Neural crest cell (in vitro differentiated cells): Measurements from ENCODE around the gene B3GALT6. TPM values are rescaled to one million over a fixed set of nuclear protein-coding genes. Genes with fewer than 3 reads are reported as not detected.
A peak's percentile ranks its signal among the peaks of the same experiment; 100 is the strongest.

ENCODE experiments used
- DNase-seq: peaks from one replicate; pipeline ENCODE4 v3.0.0; 2021; ENCODE audit warnings: low read depth, mixed read lengths, low spot score
- H3K27ac Mint-ChIP-seq: one replicate; pipeline ENCODE4 v1.8.0; 2021; ENCODE audit warnings: mild to moderate bottlenecking, mixed read lengths; ENCODE audit not compliant: unreplicated experiment
- H3K27me3 Mint-ChIP-seq: 2 replicates; pipeline ENCODE4 v1.8.0; 2021; ENCODE audit warnings: low read depth, mild to moderate bottlenecking, mixed read lengths
- H3K36me3 Mint-ChIP-seq: 2 replicates; pipeline ENCODE4 v1.8.0; 2021; ENCODE audit warnings: low read depth, mild to moderate bottlenecking, mixed read lengths
- H3K4me1 Mint-ChIP-seq: 2 replicates; pipeline ENCODE4 v1.8.0; 2021; ENCODE audit warnings: mixed read lengths
- H3K4me3 Mint-ChIP-seq: one replicate; pipeline ENCODE4 v1.8.0; 2021; ENCODE audit warnings: mild to moderate bottlenecking, mixed read lengths
- H3K9me3 Mint-ChIP-seq: 2 replicates; pipeline ENCODE4 v1.8.0; 2021; ENCODE audit warnings: mixed read lengths
- CTCF ChIP-seq: fragments of 200-600 bp; sonication (generic); conservative IDR thresholded peaks from 2 replicates; pipeline ENCODE4 v1.5.0; 2021; ENCODE audit warnings: antibody characterized with exemption, mild to moderate bottlenecking
- total RNA-seq: library from RNA; stranded (reverse); gene quantifications from 2 replicates; pipeline ENCODE4 v1.2.1, GENCODE V29; 2021

Gene B3GALT6
- total RNA-seq, 1 donor from 2014 or later = 41.1 TPM

- Mint-ChIP-seq H3K27me3 (peaks cover 4% of the 10 kb centered on the region), H3K4me3 (peak overlapping the region; percentile 82), H3K4me1 (peaks cover 30% of the 10 kb centered on the region), H3K9me3 (peaks cover 2% of the 10 kb centered on the region), H3K36me3 (peaks cover 16% of the 10 kb centered on the region), H3K27ac (no peak overlapping the region)
- DNase-seq = no peak
- TF ChIP-seq CTCF = no peak
Measured at GRCh38 chr1:1234180-1234808, 2.3 kb downstream of the B3GALT6 start.

GRCh38 chr1:1235016-1235744 is 3.1 kb downstream of the B3GALT6 start:
- Mint-ChIP-seq H3K27ac (no peak overlapping the region), H3K27me3 (peaks cover 4% of the 10 kb centered on the region), H3K4me1 (peaks cover 24% of the 10 kb centered on the region), H3K36me3 (peaks cover 11% of the 10 kb centered on the region), H3K9me3 (peaks cover 2% of the 10 kb centered on the region), H3K4me3 (peak overlapping the region; percentile 82)
- no peak for DNase-seq
- TF ChIP-seq CTCF = no peak

- no peak overlapping the region for H3K27ac Mint-ChIP-seq
- no peak for TF ChIP-seq CTCF
- H3K36me3 Mint-ChIP-seq = peaks cover 11% of the 10 kb centered on the region
- no peak overlapping the region for H3K4me3 Mint-ChIP-seq
- no peak for DNase-seq
- H3K27me3 Mint-ChIP-seq = peaks cover 4% of the 10 kb centered on the region
- peaks cover 16% of the 10 kb centered on the region for H3K4me1 Mint-ChIP-seq
- peaks cover 2% of the 10 kb centered on the region for H3K9me3 Mint-ChIP-seq
Measured at GRCh38 chr1:1236176-1236763, 4.2 kb downstream of the B3GALT6 start.

- no peak for TF ChIP-seq CTCF
- no peak for DNase-seq
- H3K4me1 Mint-ChIP-seq = peaks cover 15% of the 10 kb centered on the region
- peaks cover 2% of the 10 kb centered on the region for H3K9me3 Mint-ChIP-seq
- H3K27me3 Mint-ChIP-seq = peaks cover 4% of the 10 kb centered on the region
- H3K36me3 Mint-ChIP-seq = peaks cover 11% of the 10 kb centered on the region
- no peak overlapping the region for H3K4me3 Mint-ChIP-seq
- H3K27ac Mint-ChIP-seq = no peak overlapping the region
Measured at GRCh38 chr1:1236945-1237873, 5.2 kb downstream of the B3GALT6 start.
